HG03095 (cell line): ENCODE results near the gene IDUA.

Source experiments
- ATAC-seq: cut with Tn5 transposase; IDR thresholded peaks from one replicate; pipeline ENCODE4 v1.9.1; 2021; ENCODE audit warnings: moderate library complexity; ENCODE audit not compliant: unreplicated experiment

IDUA gene

GRCh38 chr4:1013225-1014073, 26.6 kb downstream of the IDUA start:
- no peak for ATAC-seq

GRCh38 chr4:1014291-1015167, 27.7 kb downstream of the IDUA start:
- no peak for ATAC-seq

GRCh38 chr4:1015179-1015578, 28.3 kb downstream of the IDUA start:
- ATAC-seq, result no peak

- ATAC-seq, result no peak
Observed at GRCh38 chr4:1015746-1016145, 28.9 kb downstream of the IDUA start.

GRCh38 chr4:1017211-1017610, 30.4 kb downstream of the IDUA start:
- no peak for ATAC-seq

GRCh38 chr4:1017706-1018105, 30.9 kb downstream of the IDUA start:
- no peak for ATAC-seq

- ATAC-seq, result no peak
Observed at GRCh38 chr4:1018147-1019020, 31.5 kb downstream of the IDUA start.

GRCh38 chr4:1019320-1019719, 32.5 kb downstream of the IDUA start:
- ATAC-seq, result no peak

GRCh38 chr4:1019729-1020470, 33.1 kb downstream of the IDUA start:
- ATAC-seq, result no peak

GRCh38 chr4:1021386-1022050, 34.7 kb downstream of the IDUA start:
- ATAC-seq, result peak; percentile 75

- ATAC-seq, result no peak
Observed at GRCh38 chr4:1022051-1022738, 35.4 kb downstream of the IDUA start.

GRCh38 chr4:1022739-1023066, 35.9 kb downstream of the IDUA start:
- no peak for ATAC-seq

- ATAC-seq, result no peak
Observed at GRCh38 chr4:1023075-1023640, 36.3 kb downstream of the IDUA start.

GRCh38 chr4:1023895-1024740, 37.3 kb downstream of the IDUA start:
- ATAC-seq, result no peak

GRCh38 chr4:1024882-1025545, 38.2 kb downstream of the IDUA start:
- ATAC-seq, result no peak

GRCh38 chr4:1026115-1026514, 39.3 kb downstream of the IDUA start:
- ATAC-seq, result peak; percentile 70

GRCh38 chr4:1027219-1027914, 40.5 kb downstream of the IDUA start:
- no peak for ATAC-seq
